Measurements from ENCODE around the gene HCFC1.

- TF ChIP-seq, protein P1, sequence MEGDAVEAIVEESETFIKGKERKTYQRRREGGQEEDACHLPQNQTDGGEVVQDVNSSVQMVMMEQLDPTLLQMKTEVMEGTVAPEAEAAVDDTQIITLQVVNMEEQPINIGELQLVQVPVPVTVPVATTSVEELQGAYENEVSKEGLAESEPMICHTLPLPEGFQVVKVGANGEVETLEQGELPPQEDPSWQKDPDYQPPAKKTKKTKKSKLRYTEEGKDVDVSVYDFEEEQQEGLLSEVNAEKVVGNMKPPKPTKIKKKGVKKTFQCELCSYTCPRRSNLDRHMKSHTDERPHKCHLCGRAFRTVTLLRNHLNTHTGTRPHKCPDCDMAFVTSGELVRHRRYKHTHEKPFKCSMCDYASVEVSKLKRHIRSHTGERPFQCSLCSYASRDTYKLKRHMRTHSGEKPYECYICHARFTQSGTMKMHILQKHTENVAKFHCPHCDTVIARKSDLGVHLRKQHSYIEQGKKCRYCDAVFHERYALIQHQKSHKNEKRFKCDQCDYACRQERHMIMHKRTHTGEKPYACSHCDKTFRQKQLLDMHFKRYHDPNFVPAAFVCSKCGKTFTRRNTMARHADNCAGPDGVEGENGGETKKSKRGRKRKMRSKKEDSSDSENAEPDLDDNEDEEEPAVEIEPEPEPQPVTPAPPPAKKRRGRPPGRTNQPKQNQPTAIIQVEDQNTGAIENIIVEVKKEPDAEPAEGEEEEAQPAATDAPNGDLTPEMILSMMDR (IDR thresholded peaks at IDR 0.05), result no peak
- no peak for TF ChIP-seq POLR2A (IDR thresholded peaks at IDR 0.05)
Measured at GRCh38 chrX:153955228-153955732, 16.3 kb downstream of the HCFC1 start.
